Ovary (tissue), 9 donors: ENCODE measurements around the gene ZSWIM5. TPM values are rescaled to one million over a fixed set of nuclear protein-coding genes. Genes with fewer than 3 reads are reported as not detected.
"Not testable (repeated sequence)": the region's sequence is repeated elsewhere in the genome, so short reads cannot be mapped to it uniquely, and the experiment has no call there.

Experiments used
- DNase-seq, 5 donors: peaks; one replicate each; pipeline ENCODE4 v3.0.0-alpha.2; 2019 to 2020
- H3K27ac ChIP-seq, 2 donors: fragments of 200-600 bp; one replicate each; pipeline versions ENCODE4 v1.5.1 to v1.8.0; 2019 to 2022
- H3K27me3 ChIP-seq: fragments of 200-600 bp; one replicate; pipeline ENCODE4 v1.8.0; 2022
- H3K36me3 ChIP-seq: fragments of 200-600 bp; sonication (generic); one replicate; pipeline ENCODE4 v1.5.1; 2019
- H3K4me1 ChIP-seq: one replicate; pipeline ENCODE4 v1.8.1; 2013; ENCODE audit warnings: mild to moderate bottlenecking, moderate library complexity; ENCODE audit not compliant: insufficient read depth
- H3K4me3 ChIP-seq: fragments of 200-600 bp; sonication (generic); one replicate; pipeline ENCODE4 v1.5.1; 2017
- H3K9me3 ChIP-seq, 2 donors: fragments of 200-600 bp in 1 of 2; sonication (generic) in 1 of 2; one replicate each; pipeline versions ENCODE4 v1.5.1 to v1.8.1; 2013 to 2019; ENCODE audit warnings: mild to moderate bottlenecking in 1 of 2, moderate library complexity in 1 of 2
- CTCF ChIP-seq, 3 donors: fragments of 450-650 bp in 2 of 3; fragments of 200-600 bp in 1 of 3; IDR thresholded peaks; one replicate each; pipeline versions ENCODE4 v1.5.1 to v1.8.0; 2016 to 2022; ENCODE audit warnings: antibody characterized with exemption in 3 of 3, mild to moderate bottlenecking in 1 of 3
- EP300 ChIP-seq: sonication (generic); formaldehyde crosslinking; IDR thresholded peaks from one replicate; pipeline ENCODE4 v1.6.1; 2017; ENCODE audit warnings: antibody characterized with exemption
- POLR2A ChIP-seq: fragments of 450-650 bp; IDR thresholded peaks from one replicate; pipeline ENCODE4 v1.6.1; 2017; ENCODE audit warnings: antibody characterized with exemption, mild to moderate bottlenecking, moderate library complexity
- WGBS, 3 donors: extraction: QIAGEN DNeasy Blood & Tissue Kit in 1 of 3; methylation state at CpG; one replicate each; pipeline versions ENCODE4 v1.1.5 to v1.1.7; 2013 to 2017; 5-methylcytosine and 5-hydroxymethylcytosine counted together
- intact Hi-C, 4 donors: fragments of 100-400 bp; cut with DNase I; formaldehyde crosslinking; loops; one replicate each; pipeline versions ENCODE4 v1.11.0 to v1.15.1; 2022 to 2023
- polyA plus RNA-seq, 2 donors: library from polyadenylated mRNA; stranded (reverse); fragments of 200-250 nt in 1 of 2; fragments of 350-450 nt in 1 of 2; fragmentation: Illumina TruSeq in 1 of 2; extraction: RNeasy Lipid Tissue Mini Kit (QIAGEN cat#74804) in 1 of 2; gene quantifications; one replicate each; pipeline ENCODE4 v1.2.3, GENCODE V29; 2013 to 2014
- total RNA-seq, 7 donors: library from RNA; depleted of rRNA in 2 of 7; stranded (reverse); fragments of >200 nt in 2 of 7; fragmentation: NEBNext Ultra II Directional in 3 of 7; extraction: Animal tissue kit (Norgen Biotek cat#: 25700) in 3 of 7; gene quantifications; one replicate each; pipeline versions ENCODE4 v1.1.0 to v1.2.4, GENCODE V29; 2016 to 2023
- donor health status: DM: no; HTN: no; CAD: no; lungs with moderate emphysema.
- donor health status: DM: no; HTN: no; CAD: no.
- donor health status: Bipolar disorder and iron deficiency.
- donor health status: DM: yes; HTN: yes; CAD: no.
- donor health status: DM: no; HTN: no; CAD: no.
- donor health status: DM: yes; HTN: yes; CAD: no.

The ZSWIM5 gene
- total and polyA plus RNA-seq, 9 donors: 6.0 to 13.3 (median 10.0) TPM

GRCh38 chr1:44988531-44989156, 217.8 kb downstream of the ZSWIM5 start:
- DNase-seq: no peak
- Histone ChIP-seq H3K9me3 (no peaks in the 10 kb centered on the region), H3K4me3 (no peak overlapping the region), H3K27ac (no peak overlapping the region), H3K36me3 (no peaks in the 10 kb centered on the region), H3K27me3 (no peaks in the 10 kb centered on the region), H3K4me1 (peaks cover 6% of the 10 kb centered on the region)
- 90 to 93% (median 91%) methylated on average over 24 of the region's 24 CpGs for WGBS, 3 donors
- no peak for TF ChIP-seq EP300
- TF ChIP-seq CTCF (IDR thresholded peaks at IDR 0.05): no peak
- TF ChIP-seq POLR2A: no peak
- intact Hi-C loops: no loop called here

GRCh38 chr1:44985747-44986359, 220.6 kb downstream of the ZSWIM5 start:
- no peak for DNase-seq
- H3K27ac ChIP-seq: no peak overlapping the region
- peak overlapping the region; percentile 75 for H3K4me3 ChIP-seq
- H3K9me3 ChIP-seq: no peaks in the 10 kb centered on the region
- H3K36me3 ChIP-seq: no peaks in the 10 kb centered on the region
- intact Hi-C loops: no loop called here
- H3K4me1 ChIP-seq: peaks cover 6% of the 10 kb centered on the region
- TF ChIP-seq POLR2A (no peak), CTCF (IDR thresholded peaks at IDR 0.05) (no peak), EP300 (no peak)
- WGBS, 3 donors: 1 to 7% (median 3%) methylated on average over 19 of the region's 19 CpGs
- no peaks in the 10 kb centered on the region for H3K27me3 ChIP-seq

GRCh38 chr1:44977372-44977771, 229.0 kb downstream of the ZSWIM5 start:
- H3K27ac ChIP-seq, DNase-seq, H3K4me1 ChIP-seq, intact Hi-C loops, H3K9me3 ChIP-seq, H3K4me3 ChIP-seq, H3K27me3 ChIP-seq, H3K36me3 ChIP-seq: not testable (repeated sequence)
- WGBS, 3 donors: 92 to 94% (median 93%) methylated on average over 4 of the region's 4 CpGs

GRCh38 chr1:44976252-44976651, 230.2 kb downstream of the ZSWIM5 start:
- TF ChIP-seq POLR2A (no peak), CTCF (IDR thresholded peaks at IDR 0.05) (no peak), EP300 (no peak)
- intact Hi-C loops: no loop called here

GRCh38 chr1:44973645-44974044, 232.8 kb downstream of the ZSWIM5 start:
- Histone ChIP-seq H3K36me3 (no peaks in the 10 kb centered on the region), H3K9me3 (no peaks in the 10 kb centered on the region), H3K27ac (no peak overlapping the region), H3K27me3 (no peaks in the 10 kb centered on the region), H3K4me3 (no peak overlapping the region), H3K4me1 (no peaks in the 10 kb centered on the region)
- TF ChIP-seq CTCF (IDR thresholded peaks at IDR 0.05) (no peak), POLR2A (no peak), EP300 (no peak)
- DNase-seq: no peak
- intact Hi-C loops: no loop called here
- WGBS, 3 donors: 96 to 97% (median 96%) methylated on average over 1 of the region's 1 CpG

More at GRCh38 chr1:44976252-44976651, 230.2 kb downstream of the ZSWIM5 start:
- Histone ChIP-seq H3K9me3 (no peaks in the 10 kb centered on the region), H3K4me3 (no peak overlapping the region), H3K27ac (no peak overlapping the region), H3K27me3 (no peaks in the 10 kb centered on the region), H3K4me1 (no peaks in the 10 kb centered on the region), H3K36me3 (no peaks in the 10 kb centered on the region)
- DNase-seq: no peak
- WGBS, 3 donors: 94 to 95% (median 94%) methylated on average over 2 of the region's 2 CpGs
